ENCODE measurements around the gene HNF4A.

- TF ChIP-seq POLR2AphosphoS5 (IDR thresholded peaks at IDR 0.05; ENCODE audit: insufficient read depth, low read depth, low read length) (no peak), CTCF (IDR thresholded peaks at IDR 0.05; ENCODE audit: extremely low read depth in 1 of 2, insufficient read depth in 1 of 2, low read depth in 1 of 2, low read length in 2 of 2) (no peak), POLR2A (IDR thresholded peaks at IDR 0.05; ENCODE audit: low read depth, low read length) (no peak)
These were observed 105.8 kb downstream of the HNF4A start for GRCh38 chr20:44461142-44461802.
